ENCODE measurements around the gene VSNL1. TPM values are rescaled to one million over a fixed set of nuclear protein-coding genes. Genes with fewer than 3 reads are reported as not detected.

Gene VSNL1
- total RNA-seq, 1 donor from 2014 or later, result not detected

DNA sequence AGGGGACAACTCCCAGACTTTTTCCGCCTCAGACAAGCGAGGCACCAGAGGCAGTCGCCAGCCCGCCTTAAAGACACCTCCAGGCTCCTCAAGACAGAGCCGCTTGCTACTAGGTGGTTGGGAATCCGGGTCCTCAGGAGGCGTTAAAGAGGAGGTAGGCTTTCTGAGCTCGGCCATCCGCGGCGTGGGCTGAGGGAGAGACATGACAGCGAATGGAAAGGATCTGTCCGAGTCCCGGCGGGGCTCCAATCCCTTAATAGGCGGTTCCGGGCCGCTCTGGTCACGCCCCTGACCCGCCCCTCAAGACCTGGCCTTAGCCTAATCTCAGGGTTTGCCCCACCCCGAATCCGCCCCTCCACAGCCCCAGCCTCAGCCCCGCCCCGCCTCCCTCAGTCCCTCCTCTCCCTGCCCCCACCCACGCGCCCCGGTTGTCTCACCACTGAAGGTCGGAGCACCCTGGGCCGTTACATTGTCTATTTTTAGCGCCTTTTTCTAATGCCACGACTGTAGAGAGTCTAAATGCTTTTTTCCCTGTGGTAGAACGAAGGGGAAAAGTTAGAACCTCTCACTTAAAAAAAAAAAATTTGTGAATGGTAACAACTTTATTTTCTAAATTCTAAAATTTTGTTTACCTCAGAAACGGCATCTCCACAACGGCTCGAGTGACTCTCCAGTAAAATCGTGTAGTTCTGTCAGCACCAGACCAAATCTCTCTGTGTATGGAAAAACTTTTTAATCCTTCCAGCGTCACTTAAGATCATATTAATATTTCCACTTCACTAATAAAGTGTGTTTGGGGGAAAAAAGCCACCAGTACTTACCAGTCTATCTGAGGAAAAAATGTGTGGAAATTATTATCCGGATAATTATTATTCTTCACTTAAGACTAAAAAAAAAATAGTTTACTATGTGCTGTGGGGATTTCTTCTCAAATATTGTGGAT, 22.0 kb upstream of the VSNL1 start, which contains the start of gene RAD51AP2:
RAD51AP2 (minus strand) TSS at position 229 of the 943 bp plus-strand sequence; CDS start at position 204, 25 bp downstream.
- DNase-seq (ENCODE audit: low read depth), result no peak
- peak within 1 kb of the TSS; percentile 63 for H3K4me3 ChIP-seq (ENCODE audit: low read depth, low read length)
- no peak for TF ChIP-seq CTCF (conservative IDR thresholded peaks at IDR 0.05; ENCODE audit: low read depth, low read length)

DNA sequence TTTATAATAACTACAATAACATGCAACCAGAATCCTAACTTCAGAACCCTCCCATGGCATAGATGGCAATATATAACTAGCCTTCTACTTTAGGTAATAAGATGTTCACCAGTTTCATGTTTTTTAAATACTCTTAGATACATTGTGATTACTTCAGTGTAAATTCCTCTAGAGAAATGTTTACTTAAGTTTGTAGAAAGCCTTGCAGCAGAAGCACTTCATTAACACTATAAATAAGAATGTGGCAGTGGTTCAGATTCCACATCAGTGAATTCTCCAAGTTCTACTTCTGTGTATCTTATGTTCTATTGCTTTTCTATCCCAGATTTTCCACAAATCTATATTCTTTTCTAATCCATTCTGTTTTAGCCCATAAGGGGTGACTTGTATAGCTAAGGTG, 21.0 kb upstream of the VSNL1 start:
- H3K4me3 ChIP-seq (ENCODE audit: low read depth, low read length), result no peak overlapping the region
- no peak for DNase-seq (ENCODE audit: low read depth)
- no peak for TF ChIP-seq CTCF (conservative IDR thresholded peaks at IDR 0.05; ENCODE audit: low read depth, low read length)

DNA sequence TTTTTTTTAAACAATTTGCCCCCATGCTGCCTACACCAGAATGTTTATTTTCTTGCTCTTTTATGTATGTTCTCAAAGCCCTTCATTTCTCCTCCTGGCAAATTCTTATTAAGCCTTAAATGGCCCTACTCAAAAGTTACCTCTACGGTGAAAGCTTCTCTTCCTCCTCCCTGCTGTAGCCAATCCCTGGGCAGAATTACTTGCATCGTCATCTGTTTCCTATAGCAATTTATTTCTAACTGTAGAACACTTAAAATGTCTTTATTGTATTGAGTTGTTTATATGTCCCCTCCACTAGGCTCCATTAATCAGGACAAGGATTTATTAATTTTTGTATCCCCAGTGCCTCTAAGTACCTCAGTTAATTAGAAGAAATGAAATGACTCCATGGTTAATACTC, 19.7 kb upstream of the VSNL1 start:
- TF ChIP-seq CTCF (conservative IDR thresholded peaks at IDR 0.05; ENCODE audit: low read depth, low read length), result no peak
- no peak for DNase-seq (ENCODE audit: low read depth)

GRCh38 chr2:17521621-17522020, 18.9 kb upstream of the VSNL1 start:
- no peak for DNase-seq (ENCODE audit: low read depth)
- no peak overlapping the region for H3K4me3 ChIP-seq (ENCODE audit: low read depth, low read length)
- TF ChIP-seq CTCF (conservative IDR thresholded peaks at IDR 0.05; ENCODE audit: low read depth, low read length), result no peak

More for the DNA sequence above, 19.7 kb upstream of the VSNL1 start:
- H3K4me3 ChIP-seq (ENCODE audit: low read depth, low read length), result no peak overlapping the region

- no peak overlapping the region for H3K4me3 ChIP-seq (ENCODE audit: low read depth, low read length)
- no peak for DNase-seq (ENCODE audit: low read depth)
- no peak for TF ChIP-seq CTCF (conservative IDR thresholded peaks at IDR 0.05; ENCODE audit: low read depth, low read length)
Measured at GRCh38 chr2:17522303-17522702, 18.2 kb upstream of the VSNL1 start.

- H3K4me3 ChIP-seq (ENCODE audit: low read depth, low read length), result no peak overlapping the region
- no peak for TF ChIP-seq CTCF (conservative IDR thresholded peaks at IDR 0.05; ENCODE audit: low read depth, low read length)
- no peak for DNase-seq (ENCODE audit: low read depth)
Measured at GRCh38 chr2:17529771-17530170, 10.7 kb upstream of the VSNL1 start.

Data from epithelial cell of proximal tubule (primary cell).